OCI-LY1 (cell line): ENCODE measurements around the gene PLCD1.

Experiments
- H2AFZ ChIP-seq: fragments of 200-600 bp; sonication (generic), shearing (Covaris generic); 2 replicates; pipeline ENCODE4 v1.6.0; 2014; ENCODE audit warnings: antibody characterized with exemption, mild to moderate bottlenecking, low read length
- H3F3A ChIP-seq: fragments of 200-600 bp; sonication (generic), shearing (Covaris generic); 2 replicates; pipeline ENCODE4 v1.6.0; 2014; ENCODE audit warnings: mild to moderate bottlenecking, antibody characterized with exemption, low read length, moderate library complexity; ENCODE audit not compliant: insufficient read depth
- H3K27ac ChIP-seq: fragments of 200-600 bp; sonication (generic); 2 replicates; pipeline ENCODE4 v1.5.1; 2014; ENCODE audit warnings: low read length, mixed run types, mild to moderate bottlenecking, low read depth; ENCODE audit not compliant: poor library complexity, severe bottlenecking
- H3K27me3 ChIP-seq: fragments of 200-600 bp; sonication (generic); 2 replicates; pipeline ENCODE4 v1.6.0; 2014; ENCODE audit warnings: antibody characterized with exemption, mild to moderate bottlenecking, low read length, moderate library complexity; ENCODE audit not compliant: insufficient read depth
- H3K36me3 ChIP-seq: fragments of 200-600 bp; sonication (generic); 2 replicates; pipeline ENCODE4 v1.6.1; 2014; ENCODE audit warnings: mild to moderate bottlenecking, antibody characterized with exemption, low read length, moderate library complexity, mixed read lengths; ENCODE audit not compliant: insufficient read depth
- H3K4me1 ChIP-seq: fragments of 200-600 bp; sonication (generic); 2 replicates; pipeline ENCODE4 v1.5.1; 2014; ENCODE audit warnings: mild to moderate bottlenecking, low read length, moderate library complexity; ENCODE audit not compliant: insufficient read depth, severe bottlenecking
- H3K4me2 ChIP-seq: fragments of 200-600 bp; sonication (generic), shearing (Covaris generic); 2 replicates; pipeline ENCODE4 v1.6.1; 2014; ENCODE audit warnings: low read length
- H3K4me3 ChIP-seq: fragments of 200-600 bp; sonication (generic); 2 replicates; pipeline ENCODE4 v1.5.1; 2014; ENCODE audit warnings: low read length, low read depth, mild to moderate bottlenecking, mixed read lengths; ENCODE audit not compliant: poor library complexity, severe bottlenecking
- H3K79me2 ChIP-seq: fragments of 200-600 bp; shearing (Covaris generic); 2 replicates; pipeline ENCODE4 v1.6.1; 2016; ENCODE audit warnings: mixed run types, low read length, mixed read lengths; ENCODE audit not compliant: insufficient read depth
- H3K9ac ChIP-seq: fragments of 200-600 bp; sonication (generic), shearing (Covaris generic); 2 replicates; pipeline ENCODE4 v1.6.1; 2014; ENCODE audit warnings: mild to moderate bottlenecking, low read length, mixed read lengths
- H3K9me2 ChIP-seq: fragments of 200-600 bp; sonication (generic), shearing (Covaris generic); 2 replicates; pipeline ENCODE4 v1.6.1; 2014; ENCODE audit warnings: low read depth, mild to moderate bottlenecking, low read length, mixed read lengths
- H3K9me3 ChIP-seq: fragments of 200-600 bp; shearing (Covaris generic); 2 replicates; pipeline ENCODE4 v1.6.1; 2014; ENCODE audit warnings: low read length, mixed read lengths
- H4K20me1 ChIP-seq: fragments of 200-600 bp; sonication (generic), shearing (Covaris generic); 2 replicates; pipeline ENCODE4 v1.6.0; 2016; ENCODE audit warnings: mild to moderate bottlenecking, low read length; ENCODE audit not compliant: insufficient read depth
- CTCF ChIP-seq: fragments of 200-600 bp; sonication (generic), shearing (Covaris generic); IDR thresholded peaks from 2 replicates; pipeline ENCODE4 v1.5.1; 2017; ENCODE audit warnings: mild to moderate bottlenecking, antibody characterized with exemption, low read length, moderate library complexity, mixed read lengths
- EZH2 ChIP-seq: fragments of 200-600 bp; sonication (generic), shearing (Covaris generic); IDR thresholded peaks from 2 replicates; pipeline ENCODE4 v1.8.0; 2017; ENCODE audit warnings: borderline replicate concordance, mixed run types, mild to moderate bottlenecking, antibody characterized with exemption, low read length, moderate library complexity, mixed read lengths

The PLCD1 gene

GRCh38 chr3:37964146-37964545 lies 65.3 kb downstream of the PLCD1 start:
- Histone ChIP-seq H3K4me2 (no peak overlapping the region), H3K27me3 (no peaks in the 10 kb centered on the region), H3K27ac (no peak overlapping the region), H3K36me3 (no peaks in the 10 kb centered on the region), H2AFZ (no peak overlapping the region), H3K79me2 (no peaks in the 10 kb centered on the region), H4K20me1 (no peaks in the 10 kb centered on the region), H3K4me3 (no peak overlapping the region), H3K9me2 (no peaks in the 10 kb centered on the region), H3K9ac (no peak overlapping the region), H3K4me1 (peaks cover 16% of the 10 kb centered on the region), H3F3A (no peaks in the 10 kb centered on the region), H3K9me3 (no peaks in the 10 kb centered on the region)
- TF ChIP-seq CTCF (no peak), EZH2 (no peak)

GRCh38 chr3:37963635-37964034 lies 65.8 kb downstream of the PLCD1 start:
- H3K36me3 ChIP-seq, result no peaks in the 10 kb centered on the region
- H3K27me3 ChIP-seq, result no peaks in the 10 kb centered on the region
- H3K79me2 ChIP-seq, result no peaks in the 10 kb centered on the region
- no peaks in the 10 kb centered on the region for H3K9me2 ChIP-seq
- TF ChIP-seq EZH2 (no peak), CTCF (0 out of 2 replicates have a peak, but pooled peaks have one; percentile 8)
- no peaks in the 10 kb centered on the region for H3F3A ChIP-seq
- no peak overlapping the region for H2AFZ ChIP-seq
- peaks cover 16% of the 10 kb centered on the region for H3K4me1 ChIP-seq
- no peaks in the 10 kb centered on the region for H3K9me3 ChIP-seq
- H3K4me2 ChIP-seq, result no peak overlapping the region
- H3K4me3 ChIP-seq, result no peak overlapping the region
- H4K20me1 ChIP-seq, result no peaks in the 10 kb centered on the region
- H3K27ac ChIP-seq, result no peak overlapping the region
- H3K9ac ChIP-seq, result no peak overlapping the region

- Histone ChIP-seq H3K27ac (no peak overlapping the region), H3K4me1 (peaks cover 16% of the 10 kb centered on the region), H3K9me2 (no peaks in the 10 kb centered on the region), H3K9me3 (no peaks in the 10 kb centered on the region), H3K4me3 (no peak overlapping the region), H3K9ac (no peak overlapping the region), H3K79me2 (no peaks in the 10 kb centered on the region), H3K36me3 (no peaks in the 10 kb centered on the region), H2AFZ (no peak overlapping the region), H4K20me1 (no peaks in the 10 kb centered on the region), H3F3A (no peaks in the 10 kb centered on the region), H3K27me3 (no peaks in the 10 kb centered on the region), H3K4me2 (no peak overlapping the region)
- TF ChIP-seq CTCF (no peak), EZH2 (no peak)
Measured at GRCh38 chr3:37963016-37963415, 66.4 kb downstream of the PLCD1 start.
